GM19035 (cell line): ENCODE results near the gene C16orf86.
"Not testable (repeated sequence)": the region's sequence is repeated elsewhere in the genome, so short reads cannot be mapped to it uniquely, and the experiment has no call there.

Experiments used
- ATAC-seq: cut with Tn5 transposase; IDR thresholded peaks from one replicate; pipeline ENCODE4 v1.9.1; 2021; ENCODE audit not compliant: unreplicated experiment

C16orf86 gene

GRCh38 chr16:67685388-67686112 lies 18.9 kb downstream of the C16orf86 start:
- ATAC-seq: no peak

DNA sequence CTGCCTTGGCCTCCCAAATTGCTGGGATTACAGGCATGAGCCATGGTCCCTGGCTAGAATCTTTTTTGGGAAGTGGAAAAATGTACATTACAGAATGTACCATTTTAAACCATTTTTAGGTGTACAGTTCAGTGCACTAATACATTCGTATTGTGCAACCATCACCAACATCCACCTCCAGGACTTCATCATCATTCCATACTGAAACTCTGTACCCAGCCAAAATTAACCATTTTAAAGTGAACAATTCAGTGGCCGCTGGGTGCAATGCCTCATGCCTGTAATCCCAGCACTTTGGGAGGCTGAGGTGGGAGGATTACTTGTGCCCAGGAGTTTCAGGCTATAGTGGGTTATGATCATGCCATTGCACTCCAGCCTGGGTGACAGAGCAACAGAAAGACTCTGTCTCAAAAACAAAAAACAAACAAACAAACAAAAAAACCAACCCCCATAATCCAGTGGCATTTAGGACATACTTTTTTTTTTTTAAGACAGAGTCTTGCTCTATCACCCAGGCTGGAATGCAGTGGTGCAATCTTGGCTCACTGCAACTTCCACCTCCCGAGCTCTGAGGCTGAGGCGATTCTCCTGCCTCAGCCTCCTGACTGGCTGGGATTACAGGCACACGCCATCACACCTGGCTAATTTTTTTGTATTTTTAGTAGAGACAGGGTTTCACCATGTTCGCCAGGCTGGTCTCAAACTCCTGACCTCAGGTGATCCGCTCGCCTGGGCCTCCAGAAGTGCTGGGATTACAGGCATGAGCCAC lies 27.1 kb downstream of the C16orf86 start:
- ATAC-seq: not testable (repeated sequence)

DNA sequence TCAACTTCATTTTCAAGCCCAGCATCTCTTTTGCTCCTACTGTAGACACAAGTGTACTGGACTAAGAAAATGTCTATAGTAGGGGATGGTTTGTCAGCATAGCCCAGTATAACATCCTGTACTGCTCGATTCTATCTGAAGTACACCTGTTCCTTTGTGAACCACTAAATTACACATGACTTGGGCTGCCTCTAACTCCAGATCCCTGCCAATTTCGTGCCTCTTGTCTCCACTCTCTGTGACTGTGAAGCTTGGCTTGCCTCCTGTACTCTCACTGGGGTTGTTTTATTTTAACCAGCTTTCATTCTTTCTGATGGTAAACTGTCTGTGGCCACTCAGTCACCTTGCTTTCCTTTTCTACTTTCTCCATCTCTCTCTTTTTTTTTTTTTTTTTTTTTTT lies 28.0 kb downstream of the C16orf86 start:
- no peak for ATAC-seq

DNA sequence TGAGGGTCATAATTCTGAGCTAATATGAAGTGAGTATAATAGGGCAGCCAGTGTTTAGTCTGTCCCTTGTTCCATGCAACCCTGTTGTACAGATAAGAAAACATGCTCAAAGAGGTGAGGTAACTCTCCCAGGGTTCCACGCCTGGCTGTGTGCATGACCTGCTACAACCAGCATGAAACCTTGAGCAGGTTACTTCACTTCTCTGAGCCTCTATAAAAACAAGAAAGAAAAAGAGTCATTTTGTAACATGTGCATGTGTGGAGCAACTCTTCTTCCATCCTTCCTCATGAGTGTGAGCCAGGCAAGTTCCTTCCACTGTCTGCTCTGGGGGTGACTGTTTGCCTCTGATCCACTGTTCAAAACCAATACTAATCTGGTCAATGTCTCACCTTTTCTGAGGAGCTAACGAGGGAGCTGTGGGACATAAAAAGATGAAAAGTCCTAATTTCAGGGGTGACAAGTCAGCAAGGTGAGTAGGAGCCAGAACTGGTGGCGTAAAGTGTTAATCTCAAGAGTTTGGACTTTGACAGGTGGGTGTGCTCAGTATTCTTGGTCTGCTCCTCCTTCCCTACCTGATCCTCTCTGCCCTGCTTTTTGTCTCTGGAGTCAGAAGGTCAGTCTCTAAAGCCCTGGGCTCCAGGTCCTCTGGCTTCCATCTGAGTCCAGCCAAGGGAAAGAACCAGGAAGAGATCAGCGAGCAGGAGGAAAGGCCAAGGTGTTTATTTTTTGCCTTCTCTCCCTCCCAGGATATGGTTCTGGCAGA lies 31.0 kb downstream of the C16orf86 start:
- no peak for ATAC-seq

- ATAC-seq: no peak
These were observed 32.7 kb downstream of the C16orf86 start for GRCh38 chr16:67699265-67699664.

DNA sequence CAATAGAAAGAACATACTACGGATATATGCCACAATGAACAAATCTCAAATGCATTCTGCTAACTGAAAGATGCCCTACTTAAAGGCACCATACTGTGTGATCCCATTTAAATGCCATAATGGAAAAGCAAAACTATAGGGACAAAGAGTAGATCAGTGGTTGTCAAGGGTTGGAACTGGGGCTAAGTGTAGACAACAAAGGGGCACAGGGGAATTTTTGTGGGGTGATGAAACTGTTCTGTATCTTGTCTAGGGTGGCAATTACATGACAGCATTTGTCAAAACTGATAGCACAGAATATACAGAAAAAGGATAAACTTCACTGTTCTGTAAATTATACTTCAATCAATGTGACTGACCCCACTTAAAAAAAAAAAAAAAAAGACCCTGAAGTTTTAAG lies 34.8 kb downstream of the C16orf86 start:
- ATAC-seq: no peak

DNA sequence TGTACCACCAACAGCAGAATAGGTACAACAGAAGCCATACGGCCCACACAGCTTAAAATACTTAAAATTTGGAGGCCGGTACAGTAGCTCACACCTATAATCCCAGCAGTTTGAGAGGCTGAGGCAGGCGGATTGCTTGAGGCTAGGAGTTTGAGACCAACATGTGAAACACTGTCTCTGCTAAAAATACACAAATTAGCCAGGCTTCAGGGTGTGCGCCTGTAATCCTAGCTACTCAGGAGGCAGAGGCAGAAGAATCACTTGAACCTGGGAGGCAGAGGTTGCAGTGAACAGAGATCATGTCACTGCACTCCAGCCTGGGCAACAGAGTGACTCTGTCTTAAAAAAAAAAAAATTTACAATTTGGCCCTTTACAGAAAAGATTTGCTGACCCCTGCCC lies 35.5 kb downstream of the C16orf86 start:
- no peak for ATAC-seq

DNA sequence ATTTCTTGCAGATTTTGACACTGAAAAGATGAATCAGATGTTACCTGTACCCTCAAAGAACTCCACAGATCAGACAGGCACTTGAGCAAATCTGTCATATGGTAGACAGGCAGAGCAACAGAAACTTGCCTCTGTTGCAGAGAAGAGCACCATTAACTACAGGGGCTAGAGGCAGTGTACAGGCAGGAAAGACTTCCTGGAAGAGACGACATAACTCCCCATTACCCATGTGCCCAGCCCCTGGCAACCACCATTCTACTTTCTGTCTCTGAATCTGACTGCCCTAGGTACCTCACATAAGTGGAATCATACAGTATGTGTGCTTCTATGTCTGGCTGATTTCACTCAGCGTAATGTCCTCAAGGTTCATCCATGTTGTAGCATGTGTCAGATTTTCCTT lies 37.0 kb downstream of the C16orf86 start:
- no peak for ATAC-seq

- ATAC-seq: no peak
These were observed 37.5 kb downstream of the C16orf86 start for GRCh38 chr16:67704110-67704509.

DNA sequence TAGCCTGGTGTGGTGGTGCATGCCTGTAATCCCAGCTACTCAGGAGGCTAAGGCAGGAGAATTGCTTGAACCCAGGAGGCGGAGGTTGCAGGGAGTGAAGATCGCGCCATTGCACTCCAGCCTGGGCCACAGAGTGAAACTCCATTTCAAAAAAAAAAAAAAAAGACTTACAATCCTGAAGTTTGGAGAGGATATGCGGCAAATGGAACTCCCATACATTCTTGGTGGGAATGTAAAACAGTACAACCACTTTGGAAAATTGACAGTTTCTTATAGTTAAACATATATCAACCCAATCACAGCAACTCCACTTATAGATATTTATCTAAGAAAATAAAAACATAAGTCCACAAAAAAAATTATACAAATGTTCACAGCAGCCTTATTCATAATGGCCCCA lies 40.6 kb downstream of the C16orf86 start:
- ATAC-seq: no peak

DNA sequence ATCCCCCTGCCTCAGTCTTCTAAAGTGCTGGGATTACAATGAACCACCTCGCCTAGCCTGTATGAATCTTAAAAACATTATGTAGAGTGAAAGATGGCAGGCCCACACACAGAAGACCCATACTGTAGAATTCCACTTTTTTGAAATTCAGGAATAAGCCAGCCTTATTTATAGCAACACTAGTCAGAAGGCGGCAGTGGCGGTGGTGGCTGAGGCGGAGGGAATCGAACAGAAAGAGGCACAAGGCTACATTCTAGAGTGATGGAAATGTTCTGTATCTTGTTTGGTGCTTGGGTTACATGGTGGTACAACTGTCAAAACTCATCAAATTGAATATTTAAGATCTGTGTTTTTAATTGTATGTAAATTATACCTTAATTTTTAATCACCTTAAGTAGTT lies 41.2 kb downstream of the C16orf86 start:
- no peak for ATAC-seq

- no peak for ATAC-seq
These were observed 41.8 kb downstream of the C16orf86 start for GRCh38 chr16:67708368-67708771.

- ATAC-seq: no peak
These were observed 42.4 kb downstream of the C16orf86 start for GRCh38 chr16:67709050-67709449.

- no peak for ATAC-seq
These were observed 44.0 kb downstream of the C16orf86 start for GRCh38 chr16:67710607-67711006.

DNA sequence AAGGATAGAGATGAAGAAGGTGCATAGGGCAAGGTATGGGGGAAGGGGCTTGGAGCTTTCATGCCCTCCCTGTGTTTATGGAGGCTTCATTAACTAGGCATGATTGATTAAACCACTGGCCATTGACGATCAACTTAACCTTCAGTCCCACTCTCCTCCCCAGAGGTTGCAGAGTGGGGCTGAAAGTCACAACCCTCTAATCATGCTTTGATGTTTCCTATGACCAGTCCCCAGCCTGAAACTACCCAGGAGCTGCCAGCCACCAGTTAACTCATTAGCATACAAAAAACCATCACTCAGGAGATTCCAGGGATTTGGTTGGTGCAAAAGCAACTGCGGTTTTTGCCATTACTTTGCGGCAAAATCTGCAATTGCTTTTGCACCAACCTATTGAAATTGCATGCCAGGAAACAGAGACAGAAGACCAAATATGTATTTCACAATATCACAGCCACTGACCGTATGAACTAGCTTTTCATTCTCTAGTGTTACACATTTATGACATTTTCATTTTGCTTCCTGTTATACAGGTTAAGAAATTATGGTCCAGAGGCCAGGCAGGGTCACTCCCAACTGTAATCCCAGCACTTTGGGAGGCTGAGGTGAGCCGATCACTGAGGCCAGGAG lies 47.1 kb downstream of the C16orf86 start:
- no peak for ATAC-seq

- ATAC-seq: no peak
These were observed 47.9 kb downstream of the C16orf86 start for GRCh38 chr16:67714522-67714921.

DNA sequence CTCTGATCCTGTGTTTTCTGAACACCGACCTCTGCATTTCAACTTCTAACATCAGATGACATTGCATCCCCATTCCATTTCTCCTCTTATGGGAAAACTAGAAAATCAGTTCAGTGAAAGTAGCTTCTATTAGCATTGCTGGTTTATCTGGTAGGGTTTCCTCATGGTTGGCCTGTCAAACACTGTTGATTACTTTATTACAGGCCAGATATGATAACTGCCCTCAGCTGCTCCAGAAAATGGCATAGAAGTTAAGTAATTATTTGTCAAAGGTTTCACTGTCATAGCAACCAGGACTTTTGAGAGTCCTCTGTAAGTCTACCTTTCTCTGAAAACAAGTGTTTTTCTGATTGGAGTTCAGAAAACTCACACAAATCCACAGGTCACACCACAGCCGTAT lies 49.5 kb downstream of the C16orf86 start:
- ATAC-seq: no peak
